B cell (primary cell): Measurements from ENCODE around the gene YTHDC2.

Experiments
- EZH2 ChIP-seq: IDR thresholded peaks from 2 replicates; pipeline ENCODE4 v1.6.1; 2012; ENCODE audit warnings: borderline replicate concordance, low read depth, mild to moderate bottlenecking, moderate library complexity, low read length; ENCODE audit not compliant: insufficient read depth, poor library complexity, severe bottlenecking
- TF ChIP-seq, protein P1 (sequence below): fragments of 200-600 bp; IDR thresholded peaks from one replicate; pipeline ENCODE4 v1.8.0; 2022; ENCODE audit warnings: antibody characterized with exemption, mild to moderate bottlenecking

DNA sequence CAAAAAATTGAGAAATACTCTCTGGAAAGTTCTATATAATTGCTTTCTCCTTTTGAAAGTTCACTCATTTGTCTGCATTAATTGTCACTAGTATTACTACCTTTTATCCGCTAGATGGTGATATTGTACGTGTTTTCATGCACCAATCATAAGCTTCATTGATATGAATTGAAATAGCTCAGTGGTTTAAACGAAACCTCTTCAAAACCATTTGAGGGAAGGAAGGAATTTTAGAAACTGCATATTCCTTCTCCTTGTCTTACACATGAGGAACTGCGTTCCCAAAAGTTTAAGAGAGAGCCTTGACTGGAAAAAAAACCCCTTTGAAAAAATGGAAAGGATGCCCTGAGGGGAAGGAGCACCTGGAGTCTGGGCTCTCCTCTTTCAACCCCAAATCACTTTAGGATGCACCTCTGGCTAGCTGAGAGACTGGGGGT is 98.6 kb downstream of the YTHDC2 start:
- TF ChIP-seq EZH2: no peak
- TF ChIP-seq, protein P1, sequence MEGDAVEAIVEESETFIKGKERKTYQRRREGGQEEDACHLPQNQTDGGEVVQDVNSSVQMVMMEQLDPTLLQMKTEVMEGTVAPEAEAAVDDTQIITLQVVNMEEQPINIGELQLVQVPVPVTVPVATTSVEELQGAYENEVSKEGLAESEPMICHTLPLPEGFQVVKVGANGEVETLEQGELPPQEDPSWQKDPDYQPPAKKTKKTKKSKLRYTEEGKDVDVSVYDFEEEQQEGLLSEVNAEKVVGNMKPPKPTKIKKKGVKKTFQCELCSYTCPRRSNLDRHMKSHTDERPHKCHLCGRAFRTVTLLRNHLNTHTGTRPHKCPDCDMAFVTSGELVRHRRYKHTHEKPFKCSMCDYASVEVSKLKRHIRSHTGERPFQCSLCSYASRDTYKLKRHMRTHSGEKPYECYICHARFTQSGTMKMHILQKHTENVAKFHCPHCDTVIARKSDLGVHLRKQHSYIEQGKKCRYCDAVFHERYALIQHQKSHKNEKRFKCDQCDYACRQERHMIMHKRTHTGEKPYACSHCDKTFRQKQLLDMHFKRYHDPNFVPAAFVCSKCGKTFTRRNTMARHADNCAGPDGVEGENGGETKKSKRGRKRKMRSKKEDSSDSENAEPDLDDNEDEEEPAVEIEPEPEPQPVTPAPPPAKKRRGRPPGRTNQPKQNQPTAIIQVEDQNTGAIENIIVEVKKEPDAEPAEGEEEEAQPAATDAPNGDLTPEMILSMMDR: peak; percentile 78
